HG03103 (cell line): ENCODE results near the gene CLCN3.
"Not testable (repeated sequence)": the region's sequence is repeated elsewhere in the genome, so short reads cannot be mapped to it uniquely, and the experiment has no call there.

Experiments
- ATAC-seq: cut with Tn5 transposase; IDR thresholded peaks from one replicate; pipeline ENCODE4 v1.9.1; 2021; ENCODE audit warnings: low read depth; ENCODE audit not compliant: unreplicated experiment

Gene CLCN3

GRCh38 chr4:169766741-169767140 lies 146.4 kb downstream of the CLCN3 start:
- no peak for ATAC-seq

- no peak for ATAC-seq
Measured at GRCh38 chr4:169768385-169768784, 148.0 kb downstream of the CLCN3 start.

GRCh38 chr4:169770416-169770815 lies 150.0 kb downstream of the CLCN3 start:
- no peak for ATAC-seq

GRCh38 chr4:169771556-169772080 lies 151.2 kb downstream of the CLCN3 start:
- ATAC-seq = not testable (repeated sequence)
